Adipose tissue (tissue), 3 donors: ENCODE measurements around the gene SYT1. TPM values are rescaled to one million over a fixed set of nuclear protein-coding genes. Genes with fewer than 3 reads are reported as not detected.
"Not testable (repeated sequence)": the region's sequence is repeated elsewhere in the genome, so short reads cannot be mapped to it uniquely, and the experiment has no call there.

Experiments
- H3K27ac ChIP-seq: one replicate; pipeline ENCODE4 v1.5.1; 2013; ENCODE audit warnings: low read depth, low read length
- WGBS, 3 donors: extraction: QIAGEN DNeasy Blood & Tissue Kit; methylation state at CpG; one replicate each; pipeline ENCODE4 v1.1.7; 2013; 5-methylcytosine and 5-hydroxymethylcytosine counted together
- polyA plus RNA-seq, 3 donors: library from polyadenylated mRNA; stranded (reverse); fragments of 200-250 nt; gene quantifications; one replicate each; pipeline ENCODE4 v1.2.3, GENCODE V29; 2013
- donor health status: healthy with polysubstance abuse.
- donor health status: Bipolar disorder and iron deficiency.
- donor health status: healthy.

SYT1 gene
- polyA plus RNA-seq, 3 donors, result 0.10 to 0.59 (median 0.22) TPM

GRCh38 chr12:79023261-79023660 is 158.7 kb downstream of the SYT1 start:
- WGBS, 3 donors, result 34 to 46% (median 37%) methylated on average over 1 of the region's 1 CpG
- no peak overlapping the region for H3K27ac ChIP-seq

GRCh38 chr12:79023784-79024183 is 159.2 kb downstream of the SYT1 start:
- no peak overlapping the region for H3K27ac ChIP-seq
- 40 to 80% (median 58%) methylated on average over 2 of the region's 2 CpGs for WGBS, 3 donors

- no peak overlapping the region for H3K27ac ChIP-seq
Observed at GRCh38 chr12:79033788-79034187, 169.2 kb downstream of the SYT1 start.

- not testable (repeated sequence) for H3K27ac ChIP-seq
- 73 to 86% (median 80%) methylated on average over 6 of the region's 6 CpGs for WGBS, 3 donors
Observed at GRCh38 chr12:79044748-79045147, 180.2 kb downstream of the SYT1 start.

- 90 to 97% (median 92%) methylated on average over 28 to 32 of the region's 32 CpGs for WGBS, 3 donors
- H3K27ac ChIP-seq, result not testable (repeated sequence)
Observed at GRCh38 chr12:79045149-79045703, 180.7 kb downstream of the SYT1 start.

GRCh38 chr12:79046021-79046420 is 181.4 kb downstream of the SYT1 start:
- no peak overlapping the region for H3K27ac ChIP-seq
- 89 to 95% (median 94%) methylated on average over 1 of the region's 1 CpG for WGBS, 3 donors

- no peak overlapping the region for H3K27ac ChIP-seq
- WGBS, 3 donors, result 73 to 91% (median 89%) methylated on average over 3 of the region's 3 CpGs
Observed at GRCh38 chr12:79048962-79049361, 184.4 kb downstream of the SYT1 start.

GRCh38 chr12:79053394-79053793 is 188.8 kb downstream of the SYT1 start:
- 87 to 92% (median 91%) methylated on average over 3 of the region's 3 CpGs for WGBS, 3 donors
- no peak overlapping the region for H3K27ac ChIP-seq

GRCh38 chr12:79055926-79056674 is 191.5 kb downstream of the SYT1 start:
- WGBS, 3 donors, result 65 to 78% (median 78%) methylated on average over 3 of the region's 3 CpGs
- no peak overlapping the region for H3K27ac ChIP-seq

- H3K27ac ChIP-seq, result no peak overlapping the region
Observed at GRCh38 chr12:79056775-79057174, 192.2 kb downstream of the SYT1 start.

- H3K27ac ChIP-seq, result no peak overlapping the region
Observed at GRCh38 chr12:79057540-79057939, 193.0 kb downstream of the SYT1 start.

GRCh38 chr12:79058342-79058741 is 193.8 kb downstream of the SYT1 start:
- 33 to 59% (median 47%) methylated on average over 1 of the region's 1 CpG for WGBS, 3 donors
- no peak overlapping the region for H3K27ac ChIP-seq

GRCh38 chr12:79059557-79059956 is 195.0 kb downstream of the SYT1 start:
- no peak overlapping the region for H3K27ac ChIP-seq

GRCh38 chr12:79063258-79063657 is 198.7 kb downstream of the SYT1 start:
- no peak overlapping the region for H3K27ac ChIP-seq
- 21 to 46% (median 27%) methylated on average over 1 of the region's 1 CpG for WGBS, 3 donors

- no peak overlapping the region for H3K27ac ChIP-seq
Observed at GRCh38 chr12:79067977-79068376, 203.4 kb downstream of the SYT1 start.

- H3K27ac ChIP-seq, result no peak overlapping the region
Observed at GRCh38 chr12:79069009-79069408, 204.4 kb downstream of the SYT1 start.

- 93 to 97% (median 95%) methylated on average over 1 of the region's 1 CpG for WGBS, 3 donors
- H3K27ac ChIP-seq, result no peak overlapping the region
Observed at GRCh38 chr12:79071498-79071897, 206.9 kb downstream of the SYT1 start.

GRCh38 chr12:79073506-79073905 is 208.9 kb downstream of the SYT1 start:
- WGBS, 3 donors, result 71 to 94% (median 94%) methylated on average over 2 of the region's 2 CpGs

GRCh38 chr12:79082595-79082994 is 218.0 kb downstream of the SYT1 start:
- no peak overlapping the region for H3K27ac ChIP-seq
- 65 to 85% (median 79%) methylated on average over 1 of the region's 1 CpG for WGBS, 3 donors

More at GRCh38 chr12:79073506-79073905, 208.9 kb downstream of the SYT1 start:
- H3K27ac ChIP-seq, result no peak overlapping the region

GRCh38 chr12:79083181-79083580 is 218.6 kb downstream of the SYT1 start:
- H3K27ac ChIP-seq, result no peak overlapping the region
